Limb (tissue), 2 donors: ENCODE results near the gene IAPP.
"Not testable (repeated sequence)": the region's sequence is repeated elsewhere in the genome, so short reads cannot be mapped to it uniquely, and the experiment has no call there.

Source experiments
- DNase-seq, 2 donors: peaks; one replicate each; pipeline ENCODE4 v3.0.0-alpha.2; 2016; ENCODE audit errors: extremely low spot score in 2 of 2

Gene IAPP

GRCh38 chr12:21379218-21379617 is 6.5 kb downstream of the IAPP start:
- no peak for DNase-seq

- DNase-seq = not testable (repeated sequence)
These were observed 8.6 kb downstream of the IAPP start for GRCh38 chr12:21381320-21381719.

GRCh38 chr12:21384261-21384660 is 11.6 kb downstream of the IAPP start:
- no peak for DNase-seq

GRCh38 chr12:21387174-21387573 is 14.5 kb downstream of the IAPP start:
- no peak for DNase-seq

GRCh38 chr12:21392384-21392783 is 19.7 kb downstream of the IAPP start:
- DNase-seq = no peak

GRCh38 chr12:21394828-21395626 is 22.3 kb downstream of the IAPP start:
- DNase-seq = not testable (repeated sequence)

GRCh38 chr12:21413369-21414277 is 40.9 kb downstream of the IAPP start:
- no peak for DNase-seq

GRCh38 chr12:21416511-21417121 is 43.9 kb downstream of the IAPP start:
- DNase-seq = no peak

- DNase-seq = not testable (repeated sequence)
These were observed 45.7 kb downstream of the IAPP start for GRCh38 chr12:21418398-21418797.

- DNase-seq = not testable (repeated sequence)
These were observed 46.5 kb downstream of the IAPP start for GRCh38 chr12:21419009-21419699.

GRCh38 chr12:21428241-21428640 is 55.5 kb downstream of the IAPP start:
- DNase-seq = no peak
